Limb (tissue), 2 donors: ENCODE measurements around the gene SH3D21.
A peak's percentile ranks its signal among the peaks of the same experiment; 100 is the strongest.

ENCODE experiments used
- DNase-seq, 2 donors: peaks; one replicate each; pipeline ENCODE4 v3.0.0-alpha.2; 2016; ENCODE audit errors: extremely low spot score in 2 of 2

Gene SH3D21

GRCh38 chr1:36303244-36303643 lies 2.9 kb upstream of the SH3D21 start:
- DNase-seq = no peak

GRCh38 chr1:36303650-36304360 lies 2.4 kb upstream of the SH3D21 start:
- no peak for DNase-seq

- no peak for DNase-seq
These were observed 1.6 kb upstream of the SH3D21 start for GRCh38 chr1:36304521-36304920.

GRCh38 chr1:36304970-36305914 lies 926 bp upstream of the SH3D21 start:
- no peak for DNase-seq

- DNase-seq = no peak
These were observed 306 bp upstream of the SH3D21 start for GRCh38 chr1:36305915-36306209.

GRCh38 chr1:36306902-36307456 lies 811 bp downstream of the SH3D21 start:
- DNase-seq = peak; percentile 94 to 95

- no peak for DNase-seq
These were observed 1.6 kb downstream of the SH3D21 start for GRCh38 chr1:36307601-36308330.

- DNase-seq = no peak
These were observed 3.2 kb downstream of the SH3D21 start for GRCh38 chr1:36309397-36309796.

- no peak for DNase-seq
These were observed 14.2 kb downstream of the SH3D21 start for GRCh38 chr1:36320291-36320761.

- DNase-seq = no peak
These were observed 14.6 kb downstream of the SH3D21 start for GRCh38 chr1:36320767-36321118.

GRCh38 chr1:36321119-36321951 lies 15.2 kb downstream of the SH3D21 start:
- DNase-seq = peak; percentile 93

GRCh38 chr1:36322041-36322785 lies 16.0 kb downstream of the SH3D21 start:
- DNase-seq = peak in 1 of 2 donors; percentile 56

- DNase-seq = peak; percentile 25 to 78
These were observed 16.8 kb downstream of the SH3D21 start for GRCh38 chr1:36322786-36323635.

GRCh38 chr1:36323636-36324352 lies 17.6 kb downstream of the SH3D21 start, which contains the start of gene EVA1B:
TSS of gene EVA1B (minus strand) at chr1:36323645. CDS start at chr1:36323037, 608 bp downstream.
- peak; percentile 86 to 88 for DNase-seq

- DNase-seq = no peak
These were observed 18.2 kb downstream of the SH3D21 start for GRCh38 chr1:36324353-36324703.

- DNase-seq = no peak
These were observed 20.3 kb downstream of the SH3D21 start for GRCh38 chr1:36326499-36326898.

GRCh38 chr1:36327421-36328087 lies 21.4 kb downstream of the SH3D21 start:
- no peak for DNase-seq

- DNase-seq = no peak
These were observed 21.9 kb downstream of the SH3D21 start for GRCh38 chr1:36328088-36328480.
